PC-3 (cell line): ENCODE data around the gene KCNK5. TPM values are rescaled to one million over a fixed set of nuclear protein-coding genes. Genes with fewer than 3 reads are reported as not detected.

Experiments
- ATAC-seq: fragments of 200-7000 bp; cut with Tn5 transposase; 2 replicates; pipeline ENCODE4 v1.9.1; 2020; ENCODE audit warnings: mild to moderate bottlenecking, moderate library complexity
- BruUV-seq: library from RNA; stranded (reverse); fragments of 400-500 nt; replicated peaks from 2 replicates; lab custom pipeline; 2021; lab: Mats Ljungman, UMichigan
- CTCF ChIA-PET: fragments of 300-600 bp; sonication (Branson Sonifier 250); formaldehyde crosslinking; loops from one replicate; lab custom pipeline; 2022; ENCODE audit warnings: antibody characterized with exemption; lab: Charles Lee
- POLR2A ChIA-PET: fragments of 300-600 bp; sonication (Branson Sonifier 250); formaldehyde crosslinking; loops from one replicate; lab custom pipeline; 2022; ENCODE audit warnings: antibody characterized with exemption; ENCODE audit not compliant: unreplicated experiment; lab: Charles Lee
- DNase-seq: peaks from one replicate; pipeline ENCODE4 v3.0.0-alpha.2; 2015
- H2AFZ ChIP-seq: fragments of 300-600 bp; sonication (generic); 2 replicates; pipeline ENCODE4 v1.6.0; 2016; ENCODE audit warnings: antibody characterized with exemption, low read length
- H3F3A ChIP-seq: fragments of 300-600 bp; sonication (generic); one replicate; pipeline ENCODE4 v1.6.0; 2017; ENCODE audit warnings: antibody characterized with exemption, low read length, control low read depth, mild to moderate bottlenecking; ENCODE audit not compliant: unreplicated experiment
- H3K27ac ChIP-seq: fragments of 300-600 bp; sonication (generic); 2 replicates; pipeline ENCODE4 v1.5.1; 2016; ENCODE audit warnings: mild to moderate bottlenecking, low read length
- H3K27me3 ChIP-seq: fragments of 300-600 bp; sonication (generic); 2 replicates; pipeline ENCODE4 v1.6.1; 2016; ENCODE audit warnings: low read length, mixed read lengths
- H3K36me3 ChIP-seq: fragments of 300-600 bp; sonication (generic); 2 replicates; pipeline ENCODE4 v1.6.1; 2016; ENCODE audit warnings: low read depth, mixed run types, low read length, mixed read lengths
- H3K4me1 ChIP-seq: fragments of 300-600 bp; sonication (generic); 2 replicates; pipeline ENCODE4 v1.5.1; 2016; ENCODE audit warnings: low read length; ENCODE audit not compliant: insufficient read depth
- H3K4me2 ChIP-seq: fragments of 300-600 bp; sonication (generic); 2 replicates; pipeline ENCODE4 v1.6.0; 2016; ENCODE audit warnings: low read length
- H3K4me3 ChIP-seq: fragments of 300-600 bp; sonication (generic); 2 replicates; pipeline ENCODE4 v1.5.1; 2016; ENCODE audit warnings: mild to moderate bottlenecking, low read length, mixed read lengths
- H3K79me2 ChIP-seq: fragments of 300-600 bp; sonication (generic); 2 replicates; pipeline ENCODE4 v1.6.1; 2017; ENCODE audit warnings: low read length, mixed read lengths
- H3K9ac ChIP-seq: fragments of 300-600 bp; sonication (generic); 2 replicates; pipeline ENCODE4 v1.6.0; 2016; ENCODE audit warnings: mild to moderate bottlenecking, low read length
- H3K9me2 ChIP-seq: fragments of 300-600 bp; sonication (generic); replicated peaks from 2 replicates; pipeline ENCODE4 v1.6.1; 2016; ENCODE audit warnings: mixed run types, low read length, mixed read lengths
- H3K9me3 ChIP-seq: fragments of 300-600 bp; sonication (generic); 2 replicates; pipeline ENCODE4 v1.6.1; 2016; ENCODE audit warnings: low read length, mixed read lengths
- H4K20me1 ChIP-seq: fragments of 300-600 bp; sonication (generic); 2 replicates; pipeline ENCODE4 v1.6.1; 2016; ENCODE audit warnings: low read length, mixed read lengths
- CTCF ChIP-seq: fragments of 300-600 bp; sonication (generic); conservative IDR thresholded peaks from 2 replicates; pipeline ENCODE4 v1.5.1; 2017; ENCODE audit warnings: antibody characterized with exemption, low read depth, mild to moderate bottlenecking, low read length
- EZH2 ChIP-seq: fragments of 300-600 bp; sonication (generic); IDR thresholded peaks from one replicate; pipeline ENCODE4 v1.6.1; 2017; ENCODE audit warnings: antibody characterized with exemption, mild to moderate bottlenecking, low read length; ENCODE audit not compliant: unreplicated experiment
- EZH2phosphoT487 ChIP-seq: fragments of 300-600 bp; sonication (generic); IDR thresholded peaks from 2 replicates; pipeline ENCODE4 v1.6.1; 2018; ENCODE audit warnings: mild to moderate bottlenecking, antibody characterized with exemption, low read length, borderline replicate concordance
- intact Hi-C: fragments of 100-400 bp; cut with micrococcal nuclease; formaldehyde crosslinking; loops from 2 replicates; pipeline ENCODE4 v1.9.0; 2023
- total RNA-seq: library from RNA; depleted of rRNA; stranded (reverse); fragments of >200 nt; gene quantifications from 2 replicates; pipeline ENCODE4 v1.2.3, GENCODE V29; 2014

The KCNK5 gene
- total RNA-seq, 1 experiment from 2014 or later, result 3.5 TPM

GRCh38 chr6:39224523-39225182 is 4.6 kb downstream of the KCNK5 start:
- Histone ChIP-seq H4K20me1 (no peaks in the 10 kb centered on the region), H3K27ac (no peak overlapping the region), H3K27me3 (peaks cover 43% of the 10 kb centered on the region), H3K4me1 (no peaks in the 10 kb centered on the region), H3K4me2 (no peak overlapping the region), H3K4me3 (no peak overlapping the region), H3K36me3 (no peaks in the 10 kb centered on the region), H2AFZ (no peak overlapping the region), H3K9me2 (no peaks in the 10 kb centered on the region), H3K79me2 (no peaks in the 10 kb centered on the region), H3F3A (no peaks in the 10 kb centered on the region), H3K9me3 (no peaks in the 10 kb centered on the region), H3K9ac (no peak overlapping the region)
- no peak for ATAC-seq
- no peak for TF ChIP-seq EZH2
- TF ChIP-seq EZH2phosphoT487, result no peak
- no peak for TF ChIP-seq CTCF
- DNase-seq, result no peak
- intact Hi-C loops, result no loop called here
- ChIA-PET CTCF (interaction anchor here (0.6 kb wide), 2 partner anchors 15 to 78 kb away, joined by 5 to 7 read pairs; no protein-coding TSS in a partner anchor), POLR2A (no interaction called here)
- BruUV-seq, result no TSS peak

GRCh38 chr6:39224011-39224410 is 5.3 kb downstream of the KCNK5 start:
- Histone ChIP-seq H3K4me2 (no peak overlapping the region), H3K9me2 (no peaks in the 10 kb centered on the region), H4K20me1 (no peaks in the 10 kb centered on the region), H2AFZ (no peak overlapping the region), H3K9me3 (no peaks in the 10 kb centered on the region), H3K4me1 (no peaks in the 10 kb centered on the region), H3K4me3 (no peak overlapping the region), H3K36me3 (no peaks in the 10 kb centered on the region), H3K27me3 (peaks cover 37% of the 10 kb centered on the region), H3K9ac (no peak overlapping the region), H3F3A (no peaks in the 10 kb centered on the region), H3K79me2 (no peaks in the 10 kb centered on the region), H3K27ac (no peak overlapping the region)
- ATAC-seq (no peak), DNase-seq (no peak)
- ChIA-PET POLR2A (no interaction called here), CTCF (no interaction called here)
- no peak for TF ChIP-seq CTCF
- no peak for TF ChIP-seq EZH2phosphoT487
- TF ChIP-seq EZH2, result no peak
- BruUV-seq, result no TSS peak
- intact Hi-C loops, result no loop called here

- Histone ChIP-seq H3K4me2 (no peak overlapping the region), H3K9me3 (no peaks in the 10 kb centered on the region), H2AFZ (no peak overlapping the region), H4K20me1 (no peaks in the 10 kb centered on the region), H3K27ac (no peak overlapping the region), H3K9ac (no peak overlapping the region), H3K36me3 (no peaks in the 10 kb centered on the region), H3K4me1 (no peaks in the 10 kb centered on the region), H3K4me3 (no peak overlapping the region), H3K9me2 (no peaks in the 10 kb centered on the region), H3F3A (no peaks in the 10 kb centered on the region), H3K27me3 (peaks cover 32% of the 10 kb centered on the region), H3K79me2 (no peaks in the 10 kb centered on the region)
- TF ChIP-seq EZH2 (no peak), EZH2phosphoT487 (no peak), CTCF (no peak)
- ChIA-PET CTCF (no interaction called here), POLR2A (no interaction called here)
- no peak for DNase-seq
- no peak for ATAC-seq
- intact Hi-C loops, result no loop called here
- no TSS peak for BruUV-seq
Measured at GRCh38 chr6:39223555-39223954, 5.7 kb downstream of the KCNK5 start.
